NCI-H1092 treated with DMSO at 0.1 percent for 48 hours (cell line): ENCODE data around the gene TUT1.
"Not testable (repeated sequence)": the region's sequence is repeated elsewhere in the genome, so short reads cannot be mapped to it uniquely, and the experiment has no call there.

ENCODE experiments used
- DNase-seq: peaks from one replicate; lab custom pipeline; 2025; lab: John Stamatoyannopoulos, UW

The TUT1 gene

GRCh38 chr11:62556108-62556874 is 35.0 kb downstream of the TUT1 start:
- DNase-seq: no peak

GRCh38 chr11:62555464-62556107 is 35.7 kb downstream of the TUT1 start:
- no peak for DNase-seq

- DNase-seq: no peak
These were observed 36.7 kb downstream of the TUT1 start for GRCh38 chr11:62554387-62555167.

- DNase-seq: no peak
These were observed 37.4 kb downstream of the TUT1 start for GRCh38 chr11:62553839-62554361.

GRCh38 chr11:62553080-62553838 is 38.1 kb downstream of the TUT1 start:
- no peak for DNase-seq

GRCh38 chr11:62552485-62553079 is 38.7 kb downstream of the TUT1 start:
- no peak for DNase-seq

- DNase-seq: not testable (repeated sequence)
These were observed 40.8 kb downstream of the TUT1 start for GRCh38 chr11:62550478-62550877.

- DNase-seq: no peak
These were observed 42.6 kb downstream of the TUT1 start for GRCh38 chr11:62548545-62549335.

GRCh38 chr11:62547691-62548281 is 43.5 kb downstream of the TUT1 start:
- DNase-seq: no peak

- DNase-seq: no peak
These were observed 44.2 kb downstream of the TUT1 start for GRCh38 chr11:62546929-62547625.

GRCh38 chr11:62546244-62546928 is 44.9 kb downstream of the TUT1 start, which contains the start of gene AHNAK:
AHNAK (minus strand) TSS chr11:62546806; CDS start chr11:62536098, 10,708 bp downstream.
- no peak for DNase-seq

GRCh38 chr11:62545437-62546243 is 45.7 kb downstream of the TUT1 start:
- no peak for DNase-seq

GRCh38 chr11:62544581-62545436 is 46.5 kb downstream of the TUT1 start:
- no peak for DNase-seq

- DNase-seq: no peak
These were observed 47.5 kb downstream of the TUT1 start for GRCh38 chr11:62543680-62544444.

GRCh38 chr11:62542750-62543567 is 48.4 kb downstream of the TUT1 start:
- DNase-seq: peak; percentile 37
